Measurements from ENCODE around the gene EIF4E3.

- TF ChIP-seq POLR2AphosphoS5 (IDR thresholded peaks at IDR 0.05; ENCODE audit: low read depth, low read length) (no peak), REST (IDR thresholded peaks at IDR 0.05; ENCODE audit: insufficient read depth in 1 of 2, low read depth in 2 of 2, low read length in 2 of 2) (no peak), TAF1 (IDR thresholded peaks at IDR 0.05; ENCODE audit: borderline replicate concordance, insufficient read depth, low read length) (no peak)
Measured at GRCh38 chr3:71640331-71640983, 84.7 kb downstream of the EIF4E3 start.

All from PFSK-1 (cell line).